ENCODE data around the gene ANKS3.

Gene ANKS3

DNA sequence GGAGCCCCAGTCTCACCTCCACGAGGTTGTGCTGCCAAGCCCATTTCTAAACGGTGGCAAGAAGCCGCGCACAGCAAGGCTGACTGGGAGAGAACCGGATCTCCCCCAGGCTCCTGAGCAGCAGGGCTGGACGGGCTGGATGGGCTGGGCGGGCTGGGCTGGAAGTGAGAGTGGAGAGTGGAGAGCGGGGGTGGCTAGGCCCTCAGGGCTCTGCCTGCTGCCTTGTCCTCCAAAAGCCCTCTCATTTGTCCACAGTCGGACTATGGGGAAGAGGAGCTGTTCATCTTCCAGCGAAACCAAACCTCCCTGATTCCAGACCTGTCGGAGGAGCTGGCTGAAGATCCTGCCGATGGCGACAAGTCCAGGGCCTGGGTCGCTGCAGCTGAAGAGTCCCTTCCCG, 3.5 kb upstream of the ANKS3 start (continued):
- TF ChIP-seq ZNF341 (tag by site-specific recombination; IDR thresholded peaks at IDR 0.05; ENCODE audit: low read depth) (no peak), ZNF155 (tag by site-specific recombination; IDR thresholded peaks at IDR 0.05) (no peak), ZNF140 (tag by site-specific recombination; IDR thresholded peaks at IDR 0.05) (no peak), ZNF416 (tag by site-specific recombination; IDR thresholded peaks at IDR 0.05) (no peak)
- TF ChIP-seq, protein P1, sequence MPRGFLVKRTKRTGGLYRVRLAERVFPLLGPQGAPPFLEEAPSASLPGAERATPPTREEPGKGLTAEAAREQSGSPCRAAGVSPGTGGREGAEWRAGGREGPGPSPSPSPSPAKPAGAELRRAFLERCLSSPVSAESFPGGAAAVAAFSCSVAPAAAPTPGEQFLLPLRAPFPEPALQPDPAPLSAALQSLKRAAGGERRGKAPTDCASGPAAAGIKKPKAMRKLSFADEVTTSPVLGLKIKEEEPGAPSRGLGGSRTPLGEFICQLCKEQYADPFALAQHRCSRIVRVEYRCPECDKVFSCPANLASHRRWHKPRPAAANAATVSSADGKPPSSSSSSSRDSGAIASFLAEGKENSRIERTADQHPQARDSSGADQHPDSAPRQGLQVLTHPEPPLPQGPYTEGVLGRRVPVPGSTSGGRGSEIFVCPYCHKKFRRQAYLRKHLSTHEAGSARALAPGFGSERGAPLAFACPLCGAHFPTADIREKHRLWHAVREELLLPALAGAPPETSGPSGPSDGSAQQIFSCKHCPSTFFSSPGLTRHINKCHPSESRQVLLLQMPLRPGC (tag by site-specific recombination; IDR thresholded peaks at IDR 0.05), result no peak
- TF ChIP-seq, protein P2, sequence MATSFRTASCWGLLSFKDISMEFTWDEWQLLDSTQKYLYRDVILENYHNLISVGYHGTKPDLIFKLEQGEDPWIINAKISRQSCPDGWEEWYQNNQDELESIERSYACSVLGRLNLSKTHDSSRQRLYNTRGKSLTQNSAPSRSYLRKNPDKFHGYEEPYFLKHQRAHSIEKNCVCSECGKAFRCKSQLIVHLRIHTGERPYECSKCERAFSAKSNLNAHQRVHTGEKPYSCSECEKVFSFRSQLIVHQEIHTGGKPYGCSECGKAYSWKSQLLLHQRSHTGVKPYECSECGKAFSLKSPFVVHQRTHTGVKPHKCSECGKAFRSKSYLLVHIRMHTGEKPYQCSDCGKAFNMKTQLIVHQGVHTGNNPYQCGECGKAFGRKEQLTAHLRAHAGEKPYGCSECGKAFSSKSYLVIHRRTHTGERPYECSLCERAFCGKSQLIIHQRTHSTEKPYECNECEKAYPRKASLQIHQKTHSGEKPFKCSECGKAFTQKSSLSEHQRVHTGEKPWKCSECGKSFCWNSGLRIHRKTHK (tag by site-specific recombination; IDR thresholded peaks at IDR 0.05), result no peak

DNA sequence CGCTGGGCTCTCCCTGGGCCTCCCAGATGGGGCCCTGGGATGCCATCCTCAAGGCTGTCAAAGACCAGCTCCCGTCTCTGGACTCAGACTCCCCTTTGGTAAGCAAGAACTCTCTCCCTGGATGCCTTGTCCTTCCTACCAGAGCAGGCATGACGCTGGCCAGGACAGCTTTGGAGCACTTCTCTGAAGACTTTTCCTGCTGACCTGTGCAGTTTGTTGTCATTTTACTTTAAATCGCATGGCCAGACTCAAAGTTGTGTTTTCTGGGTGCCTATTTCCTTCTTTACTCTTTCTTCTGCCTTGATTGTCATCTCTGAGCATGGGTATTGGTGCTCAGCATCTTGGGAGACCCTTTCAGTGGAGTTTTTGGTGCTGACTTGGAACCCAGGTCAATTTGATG, 2.5 kb upstream of the ANKS3 start:
- ChIA-PET CTCF (no interaction called here), POLR2A (interaction anchor here (0.7 kb wide), 1 partner anchor 32 kb away, joined by 3 read pairs; no protein-coding TSS in a partner anchor)
- Histone ChIP-seq H3K27ac (ENCODE audit: extremely low read depth, low read depth, low read length) (no peak overlapping the region), H3K36me3 (ENCODE audit: control insufficient read depth in 2 of 2, insufficient read depth in 1 of 2, low read length in 2 of 2) (peaks cover 0 to 7% of the 10 kb centered on the region in 2 experiments; a peak in 2 of 3 replicates), H3K9me3 (ENCODE audit: control insufficient read depth, insufficient read depth, low read depth, low read length) (no peaks in the 10 kb centered on the region), H3K4me1 (ENCODE audit: control insufficient read depth, insufficient read depth, low read length) (no peaks in the 10 kb centered on the region), H3K4me3 (ENCODE audit: low read depth, low read length) (no peak overlapping the region)
- no peak for TF ChIP-seq ZNF175 (tag by site-specific recombination; IDR thresholded peaks at IDR 0.05)
- no peak for TF ChIP-seq ZEB2 (tag by site-specific recombination; IDR thresholded peaks at IDR 0.05)
- no peak for TF ChIP-seq ZNF37A (tag by site-specific recombination; IDR thresholded peaks at IDR 0.05)
- TF ChIP-seq ZNF660 (tag by site-specific recombination; IDR thresholded peaks at IDR 0.05), result no peak
- TF ChIP-seq ZNF701 (tag by site-specific recombination; IDR thresholded peaks at IDR 0.05), result no peak
- TF ChIP-seq ZNF391 (tag by site-specific recombination; IDR thresholded peaks at IDR 0.05; ENCODE audit: borderline replicate concordance, low read depth), result no peak
- no peak for TF ChIP-seq ZNF776 (tag by site-specific recombination; IDR thresholded peaks at IDR 0.05; ENCODE audit: borderline replicate concordance)
- TF ChIP-seq ZNF138 (tag by site-specific recombination; IDR thresholded peaks at IDR 0.05; ENCODE audit: borderline replicate concordance), result no peak
- TF ChIP-seq GLIS2 (tag by site-specific recombination; IDR thresholded peaks at IDR 0.05), result no peak
- no peak for TF ChIP-seq ZNF501 (tag by site-specific recombination; IDR thresholded peaks at IDR 0.05)

- H3K36me3 ChIP-seq (ENCODE audit: control insufficient read depth in 2 of 2, insufficient read depth in 1 of 2, low read length in 2 of 2), result peaks cover 0 to 19% of the 10 kb centered on the region in 2 experiments; a peak in 2 of 3 replicates
- no peaks in the 10 kb centered on the region for H3K9me3 ChIP-seq (ENCODE audit: control insufficient read depth, insufficient read depth, low read depth, low read length)
- peak overlapping the region; percentile 91; the same call in 1 of the 2 replicates for H3K27ac ChIP-seq (ENCODE audit: extremely low read depth, low read depth, low read length)
- H3K4me3 ChIP-seq (ENCODE audit: low read depth, low read length), result peak overlapping the region; percentile 94
- H3K4me1 ChIP-seq (ENCODE audit: control insufficient read depth, insufficient read depth, low read length), result no peaks in the 10 kb centered on the region
- ChIA-PET CTCF (interaction anchor here (0.7 to 1.7 kb wide), 2 partner anchors 62 to 221 kb away, joined by 3 to 10 read pairs; no protein-coding TSS in a partner anchor), POLR2A (interaction anchor here (0.6 to 3.0 kb wide), 28 partner anchors 10 to 258 kb away, joined by 3 to 43 read pairs (median 4); partner anchors contain the start of genes GLYR1, MGRN1, NUDT16L1 and ROGDI)
- TF ChIP-seq ZNF266 (tag by site-specific recombination; IDR thresholded peaks at IDR 0.05; ENCODE audit: low read depth) (no peak), ZNF548 (tag by site-specific recombination; IDR thresholded peaks at IDR 0.05) (no peak), ZNF837 (tag by site-specific recombination; IDR thresholded peaks at IDR 0.05) (no peak), ZNF449 (tag by site-specific recombination; IDR thresholded peaks at IDR 0.05) (0 out of 2 replicates have a peak, but pooled peaks have one; percentile 8), ZNF776 (tag by site-specific recombination; IDR thresholded peaks at IDR 0.05; ENCODE audit: borderline replicate concordance) (no peak), ZNF610 (tag by site-specific recombination; IDR thresholded peaks at IDR 0.05; ENCODE audit: borderline replicate concordance) (no peak), ZBTB1 (tag by site-specific recombination; IDR thresholded peaks at IDR 0.05) (0 out of 2 replicates have a peak, but pooled peaks have one; percentile 8), TCF7L2 (IDR thresholded peaks at IDR 0.05; ENCODE audit: borderline replicate concordance, low read depth, low read length) (no peak), ZXDB (tag by site-specific recombination; IDR thresholded peaks at IDR 0.05) (no peak), ZNF843 (tag by site-specific recombination; IDR thresholded peaks at IDR 0.05) (no peak), KLF10 (tag by site-specific recombination; IDR thresholded peaks at IDR 0.05) (no peak; the same call in 1 of the 2 replicates)
- TF ChIP-seq, protein P3, sequence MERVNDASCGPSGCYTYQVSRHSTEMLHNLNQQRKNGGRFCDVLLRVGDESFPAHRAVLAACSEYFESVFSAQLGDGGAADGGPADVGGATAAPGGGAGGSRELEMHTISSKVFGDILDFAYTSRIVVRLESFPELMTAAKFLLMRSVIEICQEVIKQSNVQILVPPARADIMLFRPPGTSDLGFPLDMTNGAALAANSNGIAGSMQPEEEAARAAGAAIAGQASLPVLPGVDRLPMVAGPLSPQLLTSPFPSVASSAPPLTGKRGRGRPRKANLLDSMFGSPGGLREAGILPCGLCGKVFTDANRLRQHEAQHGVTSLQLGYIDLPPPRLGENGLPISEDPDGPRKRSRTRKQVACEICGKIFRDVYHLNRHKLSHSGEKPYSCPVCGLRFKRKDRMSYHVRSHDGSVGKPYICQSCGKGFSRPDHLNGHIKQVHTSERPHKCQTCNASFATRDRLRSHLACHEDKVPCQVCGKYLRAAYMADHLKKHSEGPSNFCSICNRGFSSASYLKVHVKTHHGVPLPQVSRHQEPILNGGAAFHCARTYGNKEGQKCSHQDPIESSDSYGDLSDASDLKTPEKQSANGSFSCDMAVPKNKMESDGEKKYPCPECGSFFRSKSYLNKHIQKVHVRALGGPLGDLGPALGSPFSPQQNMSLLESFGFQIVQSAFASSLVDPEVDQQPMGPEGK (tag by site-specific recombination; IDR thresholded peaks at IDR 0.05), result no peak
Measured at GRCh38 chr16:4734730-4735535, 862 bp upstream of the ANKS3 start.
